GM12873 (cell line): ENCODE data around the gene ZBTB39.

ENCODE experiments used
- TF ChIP-seq, protein P1 (sequence below): IDR thresholded peaks from 2 replicates; pipeline ENCODE4 v1.5.1; 2012; ENCODE audit warnings: low read depth, mild to moderate bottlenecking, moderate library complexity, low read length, control low read depth; ENCODE audit not compliant: insufficient read depth; ENCODE audit errors: missing control alignments

ZBTB39 gene

DNA sequence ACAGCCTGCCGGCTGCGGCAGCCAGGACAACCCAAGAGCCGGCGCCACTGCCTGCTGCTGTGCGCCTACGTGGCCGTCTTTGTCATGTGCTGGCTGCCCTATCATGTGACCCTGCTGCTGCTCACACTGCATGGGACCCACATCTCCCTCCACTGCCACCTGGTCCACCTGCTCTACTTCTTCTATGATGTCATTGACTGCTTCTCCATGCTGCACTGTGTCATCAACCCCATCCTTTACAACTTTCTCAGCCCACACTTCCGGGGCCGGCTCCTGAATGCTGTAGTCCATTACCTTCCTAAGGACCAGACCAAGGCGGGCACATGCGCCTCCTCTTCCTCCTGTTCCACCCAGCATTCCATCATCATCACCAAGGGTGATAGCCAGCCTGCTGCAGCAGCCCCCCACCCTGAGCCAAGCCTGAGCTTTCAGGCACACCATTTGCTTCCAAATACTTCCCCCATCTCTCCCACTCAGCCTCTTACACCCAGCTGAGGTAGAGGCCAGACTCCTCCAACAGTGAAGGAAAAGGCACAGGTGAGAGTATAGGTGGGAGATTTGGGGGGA, 10.3 kb downstream of the ZBTB39 start:
- TF ChIP-seq, protein P1, sequence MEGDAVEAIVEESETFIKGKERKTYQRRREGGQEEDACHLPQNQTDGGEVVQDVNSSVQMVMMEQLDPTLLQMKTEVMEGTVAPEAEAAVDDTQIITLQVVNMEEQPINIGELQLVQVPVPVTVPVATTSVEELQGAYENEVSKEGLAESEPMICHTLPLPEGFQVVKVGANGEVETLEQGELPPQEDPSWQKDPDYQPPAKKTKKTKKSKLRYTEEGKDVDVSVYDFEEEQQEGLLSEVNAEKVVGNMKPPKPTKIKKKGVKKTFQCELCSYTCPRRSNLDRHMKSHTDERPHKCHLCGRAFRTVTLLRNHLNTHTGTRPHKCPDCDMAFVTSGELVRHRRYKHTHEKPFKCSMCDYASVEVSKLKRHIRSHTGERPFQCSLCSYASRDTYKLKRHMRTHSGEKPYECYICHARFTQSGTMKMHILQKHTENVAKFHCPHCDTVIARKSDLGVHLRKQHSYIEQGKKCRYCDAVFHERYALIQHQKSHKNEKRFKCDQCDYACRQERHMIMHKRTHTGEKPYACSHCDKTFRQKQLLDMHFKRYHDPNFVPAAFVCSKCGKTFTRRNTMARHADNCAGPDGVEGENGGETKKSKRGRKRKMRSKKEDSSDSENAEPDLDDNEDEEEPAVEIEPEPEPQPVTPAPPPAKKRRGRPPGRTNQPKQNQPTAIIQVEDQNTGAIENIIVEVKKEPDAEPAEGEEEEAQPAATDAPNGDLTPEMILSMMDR = no peak

DNA sequence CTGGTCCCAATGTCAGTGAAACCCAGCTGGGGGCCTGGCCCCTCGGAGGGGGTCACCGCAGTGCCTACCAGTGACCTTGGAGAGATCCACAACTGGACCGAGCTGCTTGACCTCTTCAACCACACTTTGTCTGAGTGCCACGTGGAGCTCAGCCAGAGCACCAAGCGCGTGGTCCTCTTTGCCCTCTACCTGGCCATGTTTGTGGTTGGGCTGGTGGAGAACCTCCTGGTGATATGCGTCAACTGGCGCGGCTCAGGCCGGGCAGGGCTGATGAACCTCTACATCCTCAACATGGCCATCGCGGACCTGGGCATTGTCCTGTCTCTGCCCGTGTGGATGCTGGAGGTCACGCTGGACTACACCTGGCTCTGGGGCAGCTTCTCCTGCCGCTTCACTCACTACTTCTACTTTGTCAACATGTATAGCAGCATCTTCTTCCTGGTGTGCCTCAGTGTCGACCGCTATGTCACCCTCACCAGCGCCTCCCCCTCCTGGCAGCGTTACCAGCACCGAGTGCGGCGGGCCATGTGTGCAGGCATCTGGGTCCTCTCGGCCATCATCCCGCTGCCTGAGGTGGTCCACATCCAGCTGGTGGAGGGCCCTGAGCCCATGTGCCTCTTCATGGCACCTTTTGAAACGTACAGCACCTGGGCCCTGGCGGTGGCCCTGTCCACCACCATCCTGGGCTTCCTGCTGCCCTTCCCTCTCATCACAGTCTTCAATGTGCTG, 11.0 kb downstream of the ZBTB39 start:
- TF ChIP-seq, protein P1 = no peak

DNA sequence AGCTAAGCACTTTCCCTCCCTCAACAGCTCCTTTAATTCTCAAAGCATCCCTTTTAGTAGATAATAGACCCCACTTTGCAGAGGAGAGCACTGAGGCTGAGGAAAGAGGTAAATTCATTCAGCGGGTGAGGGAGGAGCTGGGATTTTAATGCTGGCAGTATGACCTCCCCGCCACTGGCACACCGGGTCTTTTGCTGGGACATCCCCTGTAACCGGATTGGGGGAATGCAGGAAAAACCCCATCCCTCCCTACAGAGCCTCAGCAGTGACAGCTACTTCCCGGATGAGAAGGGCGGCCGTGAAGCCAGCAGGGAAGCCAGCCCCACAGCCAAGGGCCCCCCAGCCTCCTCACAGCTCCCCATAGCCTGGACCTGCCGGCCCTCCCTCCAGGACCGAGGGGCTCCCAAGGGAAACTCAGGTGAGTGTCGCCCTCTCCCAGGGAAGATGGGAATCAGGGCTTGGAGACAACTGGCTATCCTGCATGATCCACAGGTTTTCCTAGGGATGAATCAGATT, 12.1 kb downstream of the ZBTB39 start:
- TF ChIP-seq, protein P1 = no peak

DNA sequence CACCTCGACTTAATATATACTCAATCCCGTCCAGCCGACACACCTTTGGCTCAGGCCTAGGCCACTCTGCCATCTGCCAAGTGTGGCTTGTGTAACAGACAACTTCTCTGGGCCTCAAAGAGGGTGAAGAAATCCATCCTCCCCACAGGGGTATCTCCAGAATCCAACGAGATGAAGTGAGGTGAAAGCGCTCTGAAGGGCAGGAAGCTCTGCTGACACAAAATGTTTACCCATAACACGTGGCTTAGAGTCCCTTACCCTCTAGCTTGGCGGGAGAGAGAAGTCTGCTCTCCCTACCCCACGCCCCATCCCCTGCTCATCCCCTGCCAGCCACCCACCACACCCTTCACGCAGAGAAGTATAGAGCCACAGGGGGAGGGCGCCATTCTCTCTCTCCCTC, 13.0 kb downstream of the ZBTB39 start:
- TF ChIP-seq, protein P1 = no peak

DNA sequence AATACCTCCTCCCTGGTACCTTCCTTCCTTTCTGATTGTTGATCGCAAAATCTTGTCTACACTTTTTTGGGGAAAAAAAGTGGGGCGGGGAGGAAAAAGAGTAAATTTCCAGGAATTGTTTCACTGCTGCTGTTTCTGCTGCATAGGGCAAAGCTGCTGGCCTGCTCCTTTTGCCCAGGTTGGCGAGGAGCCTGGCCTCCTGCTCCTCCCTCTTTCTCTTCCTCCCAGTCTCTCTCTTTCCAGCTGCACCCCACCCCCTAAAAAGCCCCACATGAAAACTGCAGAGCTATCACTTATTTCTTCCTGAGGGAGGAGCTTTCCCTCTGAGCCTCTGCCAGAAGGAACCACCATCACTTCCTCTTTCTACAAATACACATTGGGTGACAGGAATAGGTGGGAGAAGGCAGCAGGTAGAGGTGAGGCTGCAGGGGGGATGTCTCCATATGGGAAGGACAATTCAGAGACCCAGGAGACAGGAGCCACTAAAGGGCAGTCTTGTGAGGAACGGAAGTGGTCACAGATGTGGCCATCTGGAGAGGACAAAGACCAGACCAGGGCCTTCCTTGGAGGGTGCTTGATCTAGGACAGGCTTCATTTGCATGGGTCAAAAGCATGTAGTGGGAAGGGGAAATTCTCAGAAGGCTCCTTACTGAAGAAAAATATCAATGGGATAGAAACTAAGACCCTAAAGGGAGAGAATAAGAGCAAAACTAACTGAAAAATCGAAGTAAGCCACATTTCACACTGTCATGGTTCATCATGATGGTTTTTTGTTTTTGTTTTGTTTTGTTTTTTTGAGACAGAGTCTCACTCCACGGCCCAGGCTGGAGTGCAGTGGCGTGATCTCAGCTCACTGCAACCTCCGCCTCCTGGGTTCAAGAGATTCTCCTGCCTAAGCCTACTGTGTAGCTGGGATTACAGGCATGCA, 14.8 kb downstream of the ZBTB39 start:
- TF ChIP-seq, protein P1 = no peak

DNA sequence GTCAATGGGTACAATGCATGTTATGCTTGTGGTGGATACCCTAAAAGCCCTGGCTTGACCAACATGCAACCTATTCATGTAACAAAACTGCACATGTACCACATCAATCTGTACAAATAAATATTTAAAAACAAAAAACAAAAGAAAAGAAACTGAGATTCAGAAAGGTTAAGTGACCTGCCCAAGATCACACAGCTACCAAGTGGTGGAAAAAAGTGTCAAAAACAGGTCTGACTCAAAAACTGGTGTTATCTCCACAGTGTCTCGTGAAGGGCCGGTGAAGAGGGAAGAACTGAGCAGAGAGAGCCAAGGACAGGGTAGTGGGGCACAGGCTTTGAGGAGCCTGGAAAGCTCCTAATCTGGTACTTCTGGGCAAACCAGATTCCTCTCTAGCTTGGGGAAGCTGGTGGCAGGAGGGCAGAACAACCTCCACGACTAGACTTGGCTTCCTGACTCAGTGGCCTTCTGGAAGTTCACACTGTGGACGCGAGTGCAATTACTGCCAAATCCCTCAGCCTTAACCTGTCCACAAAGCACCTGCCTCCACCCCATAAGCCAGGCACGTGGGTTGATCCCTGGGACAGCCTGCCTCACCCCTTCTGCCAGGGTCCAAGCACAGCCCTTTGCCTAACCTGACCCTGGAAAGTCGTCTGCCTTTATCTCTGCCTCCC, 15.6 kb downstream of the ZBTB39 start:
- TF ChIP-seq, protein P1 = no peak
